Stimulated activated CD8-positive, alpha-beta memory T cell treated with anti-CD3 and anti-CD28 coated beads, Interleukin-12 subunit alpha, Interleukin-12 subunit beta, amount 100 ng/mL, for 24 hours (primary cell): ENCODE data around the gene SLC4A7.
"Not testable (repeated sequence)": the region's sequence is repeated elsewhere in the genome, so short reads cannot be mapped to it uniquely, and the experiment has no call there.

Experiments used
- DNase-seq: peaks from one replicate; pipeline ENCODE4 v3.0.0-alpha.2; 2020; ENCODE audit errors: extremely low read depth

The SLC4A7 gene

GRCh38 chr3:27484015-27484844, at the start of gene SLC4A7:
Gene SLC4A7 (minus strand): TSS chr3:27484384. CDS start chr3:27484126, 258 bp downstream.
- DNase-seq, result peak; percentile 98

- DNase-seq, result no peak
These were observed 49.0 kb upstream of the SLC4A7 start for GRCh38 chr3:27533261-27533607.

GRCh38 chr3:27532426-27533260, 48.5 kb upstream of the SLC4A7 start:
- no peak for DNase-seq

GRCh38 chr3:27531193-27531751, 47.1 kb upstream of the SLC4A7 start:
- not testable (repeated sequence) for DNase-seq

- no peak for DNase-seq
These were observed 44.6 kb upstream of the SLC4A7 start for GRCh38 chr3:27528791-27529190.

GRCh38 chr3:27526614-27527315, 42.6 kb upstream of the SLC4A7 start:
- DNase-seq, result no peak

- no peak for DNase-seq
These were observed 37.7 kb upstream of the SLC4A7 start for GRCh38 chr3:27521872-27522265.

GRCh38 chr3:27521179-27521871, 37.1 kb upstream of the SLC4A7 start:
- no peak for DNase-seq

GRCh38 chr3:27511724-27512422, 27.7 kb upstream of the SLC4A7 start:
- DNase-seq, result no peak

GRCh38 chr3:27509376-27509775, 25.2 kb upstream of the SLC4A7 start:
- DNase-seq, result no peak

GRCh38 chr3:27508424-27508823, 24.2 kb upstream of the SLC4A7 start:
- DNase-seq, result no peak

GRCh38 chr3:27507515-27508266, 23.5 kb upstream of the SLC4A7 start:
- no peak for DNase-seq

- no peak for DNase-seq
These were observed 22.9 kb upstream of the SLC4A7 start for GRCh38 chr3:27507111-27507510.

- no peak for DNase-seq
These were observed 20.6 kb upstream of the SLC4A7 start for GRCh38 chr3:27504749-27505148.

GRCh38 chr3:27503526-27503925, 19.3 kb upstream of the SLC4A7 start:
- no peak for DNase-seq

GRCh38 chr3:27501759-27502158, 17.6 kb upstream of the SLC4A7 start:
- DNase-seq, result no peak

- no peak for DNase-seq
These were observed 16.8 kb upstream of the SLC4A7 start for GRCh38 chr3:27500986-27501385.

GRCh38 chr3:27500035-27500434, 15.9 kb upstream of the SLC4A7 start:
- DNase-seq, result no peak

- DNase-seq, result no peak
These were observed 10.6 kb upstream of the SLC4A7 start for GRCh38 chr3:27494784-27495183.

GRCh38 chr3:27488821-27489220, 4.6 kb upstream of the SLC4A7 start:
- DNase-seq, result no peak
